ENCODE data around the gene LRRC23. TPM values are rescaled to one million over a fixed set of nuclear protein-coding genes. Genes with fewer than 3 reads are reported as not detected.

Gene LRRC23
- total RNA-seq, 1 donor from 2014 or later: 6.5 TPM

DNA sequence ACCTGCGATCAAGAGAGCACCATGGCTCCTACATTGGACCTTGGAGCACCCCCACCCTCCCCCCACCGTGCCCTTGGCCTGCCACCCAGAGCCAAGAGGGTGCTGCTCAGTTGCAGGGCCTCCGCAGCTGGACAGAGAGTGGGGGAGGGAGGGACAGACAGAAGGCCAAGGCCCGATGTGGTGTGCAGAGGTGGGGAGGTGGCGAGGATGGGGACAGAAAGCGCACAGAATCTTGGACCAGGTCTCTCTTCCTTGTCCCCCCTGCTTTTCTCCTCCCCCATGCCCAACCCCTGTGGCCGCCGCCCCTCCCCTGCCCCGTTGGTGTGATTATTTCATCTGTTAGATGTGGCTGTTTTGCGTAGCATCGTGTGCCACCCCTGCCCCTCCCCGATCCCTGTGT lies 37.2 kb downstream of the LRRC23 start:
- no peak for FAIRE-seq
- DNase-seq (ENCODE audit: low spot score in 2 of 2): no peak

DNA sequence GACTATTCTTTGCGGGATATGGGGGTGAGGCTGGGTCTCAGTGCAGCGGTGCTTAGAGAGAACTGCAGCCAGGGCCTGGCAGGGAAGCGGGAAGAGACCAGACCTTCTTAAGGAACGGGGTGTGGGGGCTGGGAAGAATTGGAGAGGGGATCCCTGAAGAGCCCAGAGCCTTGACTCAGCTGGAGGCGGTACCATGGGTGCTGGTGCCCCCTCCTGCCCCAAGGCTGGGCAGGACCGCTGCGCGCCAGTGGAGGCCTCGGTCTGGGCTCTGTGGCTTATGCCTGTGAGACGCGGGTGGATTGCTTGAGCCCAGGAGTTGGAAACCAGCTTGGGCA lies 37.7 kb downstream of the LRRC23 start:
- DNase-seq (ENCODE audit: low spot score in 2 of 2): no peak
- FAIRE-seq: no peak

DNA sequence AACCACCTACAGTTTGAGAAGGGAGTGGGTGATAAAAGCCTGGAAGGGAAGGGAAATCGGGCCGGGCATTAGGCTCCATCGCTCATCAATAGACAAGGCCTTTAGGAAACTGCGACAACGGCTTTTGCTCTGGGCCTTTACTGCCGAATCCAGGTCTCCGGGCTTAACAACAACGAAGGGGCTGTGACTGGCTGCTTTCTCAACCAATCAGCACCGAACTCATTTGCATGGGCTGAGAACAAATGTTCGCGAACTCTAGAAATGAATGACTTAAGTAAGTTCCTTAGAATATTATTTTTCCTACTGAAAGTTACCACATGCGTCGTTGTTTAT lies 38.7 kb downstream of the LRRC23 start:
- FAIRE-seq (peak; percentile 17), DNase-seq (ENCODE audit: low spot score in 2 of 2) (peak; percentile 90 to 94)

DNA sequence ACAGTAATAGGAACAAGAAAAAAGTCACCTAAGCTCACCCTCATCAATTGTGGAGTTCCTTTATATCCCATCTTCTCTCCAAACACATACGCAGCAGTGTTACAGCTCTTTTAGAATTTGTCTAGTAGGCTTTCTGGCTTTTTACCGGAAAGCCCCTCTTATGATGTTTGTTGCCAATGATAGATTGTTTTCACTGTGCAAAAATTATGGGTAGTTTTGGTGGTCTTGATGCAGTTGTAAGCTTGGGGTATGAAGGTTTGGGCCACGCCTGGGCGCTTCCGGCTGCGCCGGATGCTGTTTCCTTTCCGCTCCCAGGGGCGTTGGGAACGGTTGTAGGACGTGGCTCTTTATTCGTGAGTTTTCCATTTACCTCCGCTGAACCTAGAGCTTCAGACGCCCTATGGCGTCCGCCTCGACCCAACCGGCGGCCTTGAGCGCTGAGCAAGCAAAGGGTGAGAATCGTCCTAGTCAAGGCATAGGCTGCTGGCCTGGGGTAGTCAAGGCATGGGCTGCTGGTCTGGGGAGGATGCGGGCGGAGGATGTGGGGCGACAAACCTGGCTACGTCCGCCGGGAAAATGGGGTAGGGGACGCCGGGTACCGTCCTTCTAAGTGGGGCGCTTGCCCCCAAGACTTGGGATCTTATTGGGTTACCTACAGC lies 39.2 kb downstream of the LRRC23 start, which contains the start of the genes C12orf57 and RNU7-1:
TSS of gene C12orf57 (plus strand) at position 301 of the 659 bp plus-strand sequence. CDS start at position 401, 100 bp downstream.
TSS of gene RNU7-1 (plus strand) at position 95 of the 659 bp plus-strand sequence.
- no peak for FAIRE-seq
- peak; percentile 77 to 80 for DNase-seq (ENCODE audit: low spot score in 2 of 2)

DNA sequence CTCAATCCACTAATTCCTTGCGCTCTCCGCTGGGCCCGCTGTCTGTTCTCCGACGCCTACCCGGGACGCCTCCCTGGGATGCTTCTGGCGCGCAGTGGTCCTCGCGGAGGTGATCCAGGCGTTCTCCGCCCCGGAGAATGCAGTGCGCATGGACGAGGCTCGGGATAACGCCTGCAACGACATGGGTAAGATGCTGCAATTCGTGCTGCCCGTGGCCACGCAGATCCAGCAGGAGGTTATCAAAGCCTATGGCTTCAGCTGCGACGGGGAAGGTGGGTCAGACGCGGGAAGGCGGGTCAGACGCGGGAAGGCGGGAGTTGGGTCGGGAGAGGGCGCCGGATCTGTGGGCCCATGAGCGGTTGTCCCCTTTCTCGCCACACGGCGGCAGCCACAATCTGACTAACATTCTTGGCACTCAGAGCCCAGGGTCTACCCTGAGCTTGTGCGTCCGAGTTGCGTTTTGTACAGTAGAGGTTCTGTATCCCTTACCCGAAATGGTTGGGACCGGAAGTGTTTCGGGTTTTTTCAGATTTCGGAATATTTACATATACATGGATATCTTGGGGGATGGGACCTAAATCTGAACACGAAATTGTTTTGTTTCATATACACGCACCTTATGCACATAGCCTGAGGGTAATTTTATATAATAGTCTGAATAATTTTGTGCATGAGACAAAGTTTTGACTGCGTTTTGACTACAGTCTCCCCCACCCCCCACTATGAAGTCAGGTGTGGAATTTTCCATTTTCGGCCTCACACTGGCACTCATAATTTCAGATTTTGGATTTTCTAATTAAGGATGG lies 40.0 kb downstream of the LRRC23 start:
- DNase-seq (ENCODE audit: low spot score in 2 of 2) (peak; percentile 85 to 89), FAIRE-seq (no peak)

DNA sequence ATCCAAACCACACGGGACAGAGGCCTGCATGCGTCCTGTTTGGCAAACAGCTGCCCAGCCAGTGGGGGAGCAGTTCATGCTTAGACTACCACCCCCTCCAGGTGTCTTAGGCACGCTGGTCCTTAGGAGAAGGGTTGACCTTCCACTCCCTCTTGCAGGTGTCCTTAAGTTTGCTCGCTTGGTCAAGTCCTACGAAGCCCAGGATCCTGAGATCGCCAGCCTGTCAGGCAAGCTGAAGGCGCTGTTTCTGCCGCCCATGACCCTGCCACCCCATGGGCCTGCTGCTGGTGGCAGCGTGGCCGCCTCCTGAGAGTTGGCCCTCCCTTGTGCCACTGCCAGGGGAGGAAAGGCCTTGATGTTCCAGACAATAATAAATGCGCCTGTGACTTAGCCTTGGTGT lies 41.0 kb downstream of the LRRC23 start:
- DNase-seq (ENCODE audit: low spot score in 2 of 2): no peak
- FAIRE-seq: no peak

DNA sequence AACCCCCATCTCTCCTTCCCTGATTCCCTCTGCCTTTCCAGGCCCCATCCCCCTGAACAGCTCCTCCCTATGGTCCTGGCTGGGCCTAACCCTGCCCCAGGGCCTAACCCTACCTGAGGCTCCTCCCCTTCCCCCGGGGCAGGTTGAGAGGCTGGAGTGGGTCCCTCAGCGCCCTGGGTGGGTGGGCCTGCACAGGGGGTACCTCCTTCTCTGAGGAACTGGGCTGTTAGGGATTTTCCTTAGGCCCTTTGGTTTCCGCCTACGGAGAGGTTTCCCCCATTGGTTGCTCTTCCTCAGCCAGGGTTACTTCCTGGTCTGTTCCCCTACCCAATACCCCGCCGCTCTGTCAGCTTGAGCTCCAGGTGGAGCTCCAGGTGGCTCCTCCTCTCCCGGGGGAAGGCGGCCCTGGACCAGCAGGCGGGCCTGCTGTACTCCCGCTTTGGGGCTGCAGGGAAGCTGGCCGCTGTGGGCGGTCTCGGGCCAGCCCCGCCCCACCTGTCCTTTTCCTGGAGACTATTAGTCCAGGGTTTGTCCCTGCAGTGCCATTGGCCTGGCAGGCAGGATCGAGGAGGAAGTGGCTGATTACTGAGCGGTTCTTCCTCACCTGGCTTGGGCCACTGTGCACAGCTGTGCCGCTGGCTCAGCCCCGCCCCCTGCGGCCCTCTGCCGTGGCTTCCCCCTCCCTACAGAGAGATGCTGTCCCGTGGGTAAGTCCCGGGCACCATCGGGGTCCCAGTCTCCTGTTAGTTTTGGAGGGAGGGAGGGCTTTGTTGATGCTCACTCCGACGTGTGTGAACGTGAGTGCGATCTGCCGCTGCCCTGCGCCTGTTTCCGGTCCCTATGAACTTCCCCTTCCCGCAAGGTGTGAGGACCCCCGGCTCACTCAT lies 41.7 kb downstream of the LRRC23 start:
- no peak for FAIRE-seq
- no peak for DNase-seq (ENCODE audit: low spot score in 2 of 2)

DNA sequence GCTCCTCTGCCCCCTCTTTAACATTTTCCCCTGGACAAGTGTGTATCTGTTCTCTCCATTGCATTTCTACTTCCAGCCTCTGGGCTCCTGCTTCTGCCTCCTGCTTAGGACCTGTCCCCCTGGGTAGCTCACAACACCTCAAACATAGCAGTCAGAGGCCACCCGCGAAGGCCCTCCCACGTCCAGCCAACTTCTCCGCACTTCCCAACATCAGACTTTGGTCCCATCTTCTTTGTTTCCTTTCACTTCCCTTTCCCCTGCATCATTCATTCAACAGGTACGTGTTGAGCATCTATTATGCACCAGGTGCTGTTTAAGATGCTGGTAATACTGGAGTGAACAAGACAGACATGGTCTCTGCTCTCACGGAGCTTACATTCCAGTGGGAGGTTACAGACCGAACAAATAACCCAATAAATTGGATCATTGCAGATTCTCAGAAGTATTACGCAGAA lies 42.3 kb downstream of the LRRC23 start:
- DNase-seq (ENCODE audit: low spot score in 2 of 2) (no peak), FAIRE-seq (no peak)

DNA sequence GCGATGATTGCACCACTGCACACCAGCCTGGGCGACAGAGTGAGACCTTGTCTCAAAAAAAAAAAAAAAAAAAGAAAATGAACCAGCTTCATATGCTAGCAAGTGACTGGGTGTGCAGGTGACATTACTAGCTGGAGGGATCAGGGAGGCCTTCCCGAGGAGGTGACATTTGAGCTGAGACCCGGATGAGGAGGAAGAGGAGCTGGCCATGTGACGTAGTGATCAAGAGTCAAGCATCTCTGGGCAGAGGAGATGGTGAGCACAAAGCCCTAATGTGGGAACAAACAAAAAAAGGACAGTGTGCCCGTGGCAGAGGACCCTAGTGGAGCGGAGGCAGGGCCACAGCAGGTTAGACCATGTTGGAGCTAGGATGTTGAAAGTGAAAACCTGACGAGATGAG lies 43.0 kb downstream of the LRRC23 start:
- DNase-seq (ENCODE audit: low spot score in 2 of 2): no peak
- FAIRE-seq: no peak

DNA sequence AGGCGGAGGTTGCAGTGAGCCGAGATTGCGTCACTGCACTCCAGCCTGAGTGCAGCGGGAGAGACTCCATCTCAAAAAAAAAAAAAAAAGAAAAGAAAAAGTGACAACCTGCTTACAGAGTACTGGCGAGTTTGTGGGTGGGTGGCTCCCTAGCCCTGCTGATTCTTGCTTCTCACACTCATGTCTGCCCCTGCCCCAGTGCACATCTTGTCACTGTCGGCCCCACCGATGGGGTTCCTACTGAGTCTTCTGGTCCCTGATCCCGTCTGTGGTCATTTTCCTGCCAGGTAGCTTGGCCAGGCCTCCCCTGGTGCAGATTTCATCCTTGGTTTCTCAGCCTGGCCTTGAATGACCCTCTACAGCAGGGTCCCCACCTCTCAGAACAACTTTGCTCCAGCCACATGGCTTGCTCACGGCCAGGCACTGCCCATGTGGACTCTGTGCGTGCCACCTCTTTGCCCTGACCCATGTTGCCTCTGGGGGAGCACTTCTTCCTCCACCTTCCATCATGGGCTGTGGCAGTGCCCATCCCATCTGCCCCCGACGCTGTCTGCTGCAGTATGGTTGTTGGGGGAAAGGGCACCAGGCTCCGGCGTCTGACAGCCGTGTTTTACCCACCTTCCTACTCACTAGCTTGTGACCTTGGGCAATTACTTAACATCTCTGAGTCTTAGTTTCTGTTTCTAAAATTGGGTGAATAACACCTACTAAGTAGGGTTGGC lies 44.4 kb downstream of the LRRC23 start:
- no peak for FAIRE-seq
- no peak for DNase-seq (ENCODE audit: low spot score in 2 of 2)

DNA sequence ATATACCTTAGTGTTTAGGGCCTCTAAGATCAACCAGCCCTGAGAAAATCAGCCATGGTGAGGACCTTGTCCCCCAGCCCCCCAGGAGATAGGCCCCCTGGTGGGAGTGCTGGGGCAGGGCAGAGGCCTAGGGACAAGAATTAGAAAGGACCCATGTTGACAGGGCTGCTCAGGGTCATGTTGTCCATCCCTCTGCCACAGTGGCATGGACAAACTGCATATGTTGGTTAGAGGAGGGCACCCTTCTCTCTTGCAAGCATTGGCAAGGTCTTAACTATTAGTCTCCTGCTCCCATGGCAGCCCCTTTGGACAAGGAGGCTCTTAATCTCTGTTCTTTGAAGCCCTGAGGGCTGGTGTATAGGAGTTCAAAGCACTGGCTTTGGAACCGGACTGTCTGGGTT lies 45.8 kb downstream of the LRRC23 start:
- no peak for FAIRE-seq
- DNase-seq (ENCODE audit: low spot score in 2 of 2): no peak

DNA sequence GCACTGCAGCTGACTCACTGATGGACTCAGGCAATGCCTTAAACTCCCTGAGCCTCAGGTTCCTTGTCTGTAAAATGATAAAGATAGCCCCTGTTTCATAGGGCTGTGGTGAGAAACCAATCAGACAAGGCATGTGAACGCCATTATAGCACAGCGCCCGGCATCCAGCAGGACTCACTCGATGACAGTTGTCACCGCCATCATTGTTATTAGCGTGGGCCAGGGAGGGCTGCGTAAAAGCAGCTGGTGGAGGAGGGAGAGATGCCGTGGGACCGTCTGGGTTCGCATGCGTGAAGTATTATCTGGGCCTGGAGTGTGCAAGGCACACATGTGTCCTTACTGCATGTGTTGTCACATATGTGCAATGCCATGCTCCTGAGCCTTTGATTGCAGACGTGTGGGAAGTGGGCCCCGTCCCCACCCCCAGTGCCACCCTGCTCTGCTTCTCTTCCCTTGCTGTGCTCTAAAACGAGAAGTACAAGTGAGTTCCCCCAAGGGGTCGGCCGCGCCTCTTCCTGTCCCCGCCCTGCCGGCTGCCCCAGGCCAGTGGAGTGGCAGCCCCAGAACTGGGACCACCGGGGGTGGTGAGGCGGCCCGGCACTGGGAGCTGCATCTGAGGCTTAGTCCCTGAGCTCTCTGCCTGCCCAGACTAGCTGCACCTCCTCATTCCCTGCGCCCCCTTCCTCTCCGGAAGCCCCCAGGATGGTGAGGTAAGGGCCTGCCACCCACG lies 46.4 kb downstream of the LRRC23 start, which contains the start of gene PTPN6:
TSS of gene PTPN6 (plus strand) at position 546 of the 730 bp plus-strand sequence. CDS start at position 703, 157 bp downstream.
- FAIRE-seq: no peak
- no peak for DNase-seq (ENCODE audit: low spot score in 2 of 2)

DNA sequence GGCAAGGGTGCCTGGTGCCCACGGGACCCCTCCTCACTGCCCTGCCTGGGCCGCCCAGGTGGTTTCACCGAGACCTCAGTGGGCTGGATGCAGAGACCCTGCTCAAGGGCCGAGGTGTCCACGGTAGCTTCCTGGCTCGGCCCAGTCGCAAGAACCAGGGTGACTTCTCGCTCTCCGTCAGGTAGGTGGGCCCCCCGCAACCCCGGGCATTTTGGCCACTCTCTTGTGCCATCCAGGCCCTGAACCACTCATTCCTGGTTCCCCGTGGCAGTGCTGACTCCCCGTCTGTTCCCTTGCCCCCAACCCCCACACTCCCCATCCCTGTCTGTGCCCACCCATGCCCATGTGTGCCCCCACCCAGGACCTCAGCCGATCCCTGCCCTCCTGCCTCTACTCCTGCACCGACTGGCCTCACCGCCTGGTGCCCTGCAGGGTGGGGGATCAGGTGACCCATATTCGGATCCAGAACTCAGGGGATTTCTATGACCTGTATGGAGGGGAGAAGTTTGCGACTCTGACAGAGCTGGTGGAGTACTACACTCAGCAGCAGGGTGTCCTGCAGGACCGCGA lies 47.0 kb downstream of the LRRC23 start:
- no peak for FAIRE-seq
- DNase-seq (ENCODE audit: low spot score in 2 of 2): no peak

DNA sequence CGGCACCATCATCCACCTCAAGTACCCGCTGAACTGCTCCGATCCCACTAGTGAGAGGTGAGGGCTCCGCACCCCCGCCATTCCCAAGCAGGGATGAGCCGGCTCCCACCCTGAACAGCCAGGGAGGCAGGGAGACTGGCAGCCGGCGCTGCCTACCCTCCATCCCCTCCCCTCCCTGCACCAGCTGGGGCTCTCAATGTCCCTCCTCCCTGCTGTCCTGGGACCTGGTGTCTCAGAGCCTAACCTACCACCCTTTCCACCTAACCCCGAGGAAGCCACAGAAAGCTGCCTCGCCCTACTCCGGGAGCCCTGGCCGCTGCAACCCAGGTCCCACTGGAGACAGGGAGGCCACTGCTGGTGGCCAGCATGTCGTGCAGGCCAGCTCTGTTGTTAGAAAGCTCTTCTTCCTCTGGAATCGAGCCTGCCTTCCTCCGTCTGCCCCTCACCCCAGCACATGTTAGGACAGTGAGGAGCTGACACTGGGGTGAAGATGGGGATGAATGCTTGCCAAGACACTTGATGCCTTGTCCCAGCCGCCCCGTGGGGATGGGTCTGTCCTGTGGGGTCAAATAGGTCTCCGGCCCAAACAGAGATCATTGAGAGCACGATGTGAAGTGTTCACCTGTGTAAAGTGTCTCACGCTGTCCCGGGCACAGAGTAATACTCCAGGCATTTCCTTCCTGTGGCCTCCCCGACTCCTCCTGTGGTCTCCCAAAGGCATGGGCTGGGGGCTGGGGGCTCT lies 47.7 kb downstream of the LRRC23 start:
- DNase-seq (ENCODE audit: low spot score in 2 of 2) (no peak), FAIRE-seq (no peak)

DNA sequence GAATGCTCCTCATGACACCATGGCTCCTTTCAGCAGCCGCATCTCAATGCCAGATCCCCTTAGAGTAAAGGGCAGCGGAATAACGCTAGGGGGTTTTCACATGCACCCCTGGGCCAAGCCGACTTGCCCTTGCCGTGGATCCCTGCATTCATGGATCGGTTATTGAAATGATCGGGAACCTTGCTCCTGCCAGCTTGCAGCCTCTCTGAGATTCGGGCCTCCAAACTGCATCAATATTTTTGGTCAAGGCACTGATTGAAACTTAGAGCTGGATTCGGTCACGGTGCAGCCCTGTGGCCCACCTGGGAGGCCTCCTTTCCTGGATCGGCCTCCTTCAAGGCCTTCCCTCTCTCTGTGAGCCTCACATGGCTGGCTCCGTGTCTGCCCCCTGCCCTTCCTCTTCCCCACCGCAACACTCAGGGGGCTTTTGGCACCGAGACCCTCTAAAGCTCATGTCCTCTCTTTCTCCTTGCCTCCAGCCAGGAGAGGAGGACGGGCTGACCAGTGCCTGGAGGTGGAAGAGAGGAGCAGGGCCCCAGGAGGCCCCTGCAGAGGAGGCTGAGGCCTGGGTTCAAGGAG lies 48.3 kb downstream of the LRRC23 start:
- DNase-seq (ENCODE audit: low spot score in 2 of 2) (no peak), FAIRE-seq (no peak)

DNA sequence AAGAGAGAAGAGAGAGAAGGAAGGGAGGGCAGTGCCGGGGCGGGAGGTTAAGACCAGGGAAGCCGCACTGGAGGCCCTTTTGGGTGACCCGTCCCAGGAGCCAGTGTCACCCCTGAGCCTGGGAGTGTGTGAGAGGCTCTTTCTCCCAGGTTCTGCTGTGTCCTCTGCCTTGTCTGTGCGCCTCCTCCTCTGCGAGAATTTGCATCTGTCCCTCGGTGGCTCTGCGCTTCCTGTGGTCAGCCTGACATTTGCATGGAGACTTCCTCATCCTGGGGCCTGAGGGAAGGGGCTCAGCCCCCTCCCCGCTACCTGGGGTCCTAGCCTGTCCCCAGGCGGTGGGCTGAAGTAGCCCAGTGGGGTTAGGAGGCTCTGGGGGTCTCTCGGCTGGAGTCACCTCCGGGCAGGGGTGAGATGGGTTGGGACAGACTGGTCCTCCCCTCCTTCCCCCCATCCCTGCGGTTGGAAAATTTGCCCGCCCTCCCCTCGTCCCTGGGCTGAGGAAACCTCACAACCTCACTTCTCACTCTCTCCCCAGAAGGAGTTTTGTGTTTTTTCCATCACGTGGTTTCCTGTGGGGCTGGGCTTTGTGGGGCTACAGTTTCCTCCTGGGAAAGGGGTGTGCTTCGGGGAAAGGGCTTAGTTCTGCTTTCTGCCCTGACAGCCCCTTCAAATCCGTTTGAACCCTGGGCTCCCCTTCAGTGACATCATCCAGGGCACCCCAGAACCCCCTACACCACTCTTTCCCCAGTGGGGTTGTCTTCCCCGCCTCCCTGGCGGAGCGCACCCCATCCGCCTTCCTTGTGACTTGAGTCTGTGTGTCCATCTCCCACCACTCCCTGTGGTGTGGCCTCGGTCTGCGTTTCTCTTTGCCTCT lies 49.1 kb downstream of the LRRC23 start:
- no peak for FAIRE-seq

More for the DNA sequence above, 49.1 kb downstream of the LRRC23 start:
- DNase-seq (ENCODE audit: low spot score in 2 of 2): no peak
